Measurements from ENCODE around the gene C19orf85. TPM values are rescaled to one million over a fixed set of nuclear protein-coding genes. Genes with fewer than 3 reads are reported as not detected.
"Not testable (repeated sequence)": the region's sequence is repeated elsewhere in the genome, so short reads cannot be mapped to it uniquely, and the experiment has no call there.

C19orf85 gene
- total RNA-seq, 2 donors from 2014 or later = not detected

GRCh38 chr19:55449469-55449868, 15.1 kb downstream of the C19orf85 start:
- intact Hi-C loops (cut with DNase I) = no loop called here
- DNase-seq (ENCODE audit: low spot score) = no peak

GRCh38 chr19:55448175-55448490, 16.4 kb downstream of the C19orf85 start:
- intact Hi-C loops (cut with DNase I); DNase-seq (ENCODE audit: low spot score): not testable (repeated sequence)

GRCh38 chr19:55447421-55448174, 17.0 kb downstream of the C19orf85 start:
- no peak for DNase-seq (ENCODE audit: low spot score)

GRCh38 chr19:55446060-55446459, 18.5 kb downstream of the C19orf85 start:
- DNase-seq (ENCODE audit: low spot score) = no peak
- intact Hi-C loops (cut with DNase I) = no loop called here

More at GRCh38 chr19:55447421-55448174, 17.0 kb downstream of the C19orf85 start:
- intact Hi-C loops (cut with DNase I) = no loop called here

- no peak for DNase-seq (ENCODE audit: low spot score)
- intact Hi-C loops (cut with DNase I) = no loop called here
Observed at GRCh38 chr19:55444646-55445045, 19.9 kb downstream of the C19orf85 start.

GRCh38 chr19:55443824-55444480, 20.6 kb downstream of the C19orf85 start:
- DNase-seq (ENCODE audit: low spot score) = no peak
- intact Hi-C loops (cut with DNase I) = no loop called here

GRCh38 chr19:55443045-55443823, 21.3 kb downstream of the C19orf85 start, which contains the start of gene SHISA7:
Gene SHISA7, minus strand, starts transcription at chr19:55443300. Its CDS starts 437 bp downstream, at chr19:55442863.
- intact Hi-C loops (cut with DNase I) = no loop called here
- no peak for DNase-seq (ENCODE audit: low spot score)

- DNase-seq (ENCODE audit: low spot score) = no peak
Observed at GRCh38 chr19:55442372-55442961, 22.1 kb downstream of the C19orf85 start.

GRCh38 chr19:55441692-55442321, 22.7 kb downstream of the C19orf85 start:
- intact Hi-C loops (cut with DNase I) = no loop called here
- no peak for DNase-seq (ENCODE audit: low spot score)

More at GRCh38 chr19:55442372-55442961, 22.1 kb downstream of the C19orf85 start:
- intact Hi-C loops (cut with DNase I) = no loop called here

- intact Hi-C loops (cut with DNase I) = no loop called here
- DNase-seq (ENCODE audit: low spot score) = no peak
Observed at GRCh38 chr19:55441319-55441691, 23.2 kb downstream of the C19orf85 start.

- intact Hi-C loops (cut with DNase I) = no loop called here
Observed at GRCh38 chr19:55440411-55441105, 24.0 kb downstream of the C19orf85 start.

GRCh38 chr19:55439052-55439451, 25.5 kb downstream of the C19orf85 start:
- intact Hi-C loops (cut with DNase I) = loop anchor here in 1 of 2 donors (10.0 kb wide), 1 partner anchor 304 kb away; no protein-coding TSS in a partner anchor
- DNase-seq (ENCODE audit: low spot score) = no peak

More at GRCh38 chr19:55440411-55441105, 24.0 kb downstream of the C19orf85 start:
- no peak for DNase-seq (ENCODE audit: low spot score)

- DNase-seq (ENCODE audit: low spot score) = no peak
Observed at GRCh38 chr19:55437410-55437809, 27.1 kb downstream of the C19orf85 start.

GRCh38 chr19:55436847-55437246, 27.7 kb downstream of the C19orf85 start:
- DNase-seq (ENCODE audit: low spot score) = no peak
- intact Hi-C loops (cut with DNase I) = loop anchor here in 1 of 2 donors (10.0 kb wide), 1 partner anchor 302 kb away; no protein-coding TSS in a partner anchor

More at GRCh38 chr19:55437410-55437809, 27.1 kb downstream of the C19orf85 start:
- intact Hi-C loops (cut with DNase I) = loop anchor here in 1 of 2 donors (10.0 kb wide), 1 partner anchor 303 kb away; no protein-coding TSS in a partner anchor

- intact Hi-C loops (cut with DNase I) = loop anchor here in 1 of 2 donors (10.0 kb wide), 1 partner anchor 300 kb away; no protein-coding TSS in a partner anchor
- DNase-seq (ENCODE audit: low spot score) = no peak
Observed at GRCh38 chr19:55435020-55435419, 29.5 kb downstream of the C19orf85 start.

GRCh38 chr19:55434356-55434919, 30.1 kb downstream of the C19orf85 start:
- intact Hi-C loops (cut with DNase I) = loop anchor here in 1 of 2 donors (10.0 kb wide), 1 partner anchor 300 kb away; no protein-coding TSS in a partner anchor
- no peak for DNase-seq (ENCODE audit: low spot score)

GRCh38 chr19:55433292-55433691, 31.3 kb downstream of the C19orf85 start:
- intact Hi-C loops (cut with DNase I) = loop anchor here in 1 of 2 donors (1.0 to 10.0 kb wide), 2 partner anchors 39 to 298 kb away; no protein-coding TSS in a partner anchor
- DNase-seq (ENCODE audit: low spot score) = no peak

All from posterior vena cava (tissue), 2 donors.